Tracheal epithelial cell (primary cell): Measurements from ENCODE around the gene FOXL2NB. TPM values are rescaled to one million over a fixed set of nuclear protein-coding genes. Genes with fewer than 3 reads are reported as not detected.

Experiments
- total RNA-seq: library from RNA; depleted of rRNA; stranded (reverse); fragments of >200 nt; gene quantifications from 2 replicates; pipeline ENCODE4 v1.2.1, GENCODE V29; 2014

FOXL2NB gene
- 0.96 TPM in 1 of 2 replicates, not detected in the other for total RNA-seq

DNA sequence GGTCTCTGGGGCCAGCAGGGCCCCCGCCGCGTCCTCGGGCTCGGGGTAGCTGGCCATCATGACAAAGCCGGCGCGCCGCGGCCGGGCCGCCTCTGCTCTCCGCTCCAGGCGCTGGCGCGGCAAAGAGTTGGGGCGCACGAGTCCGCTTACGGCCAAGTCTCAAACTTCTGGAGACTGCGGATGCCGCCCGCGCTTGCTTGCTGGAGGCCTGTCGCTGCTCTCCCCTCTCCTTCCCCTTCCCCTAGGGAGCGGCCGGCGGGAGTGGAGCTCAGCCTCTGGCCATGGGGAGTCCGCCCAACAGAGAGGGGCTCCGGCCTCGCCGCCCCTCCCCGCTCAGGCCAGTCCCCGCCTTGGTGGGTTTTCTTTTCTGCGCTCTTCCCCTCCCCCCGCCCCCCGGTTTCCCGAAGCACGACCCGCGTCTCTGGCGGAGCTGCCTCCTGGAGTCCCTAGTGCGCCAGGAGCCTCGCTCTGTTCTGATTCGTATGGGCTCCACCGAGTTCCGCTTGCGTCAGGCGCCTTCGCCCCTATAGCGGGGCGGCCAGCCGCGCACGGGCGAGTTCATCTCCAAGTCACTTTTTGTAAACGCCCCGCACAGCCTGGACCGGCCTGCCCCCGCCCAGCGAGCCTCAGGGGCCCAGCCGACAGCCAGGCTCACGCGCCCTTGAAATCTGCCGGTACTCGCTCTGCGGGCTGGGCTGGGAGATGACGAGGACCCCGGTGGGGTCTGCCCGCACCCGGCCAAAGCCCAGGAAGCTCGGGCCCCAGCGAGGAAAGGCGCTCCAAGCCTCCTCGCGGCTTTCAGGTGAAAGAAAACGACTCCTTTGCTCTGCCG lies at the start of gene FOXL2NB, which contains the start of gene FOXL2:
TSS of gene FOXL2NB (plus strand) at position 555 of the 832 bp plus-strand sequence. CDS start at position 703, 148 bp downstream.
TSS of gene FOXL2 (minus strand) at position 475 of the 832 bp plus-strand sequence. CDS start at position 60, 415 bp downstream.

Other genes starting within 250 kb of the FOXL2NB start
- gene PIK3CB, start 112.3 kb upstream of the FOXL2NB start, total RNA-seq = 13.0 and 15.3 TPM in 2 replicates
- gene FOXL2, start 80 bp upstream of the FOXL2NB start, total RNA-seq = 0.24 TPM in 1 of 2 replicates, not detected in the other
- gene PRR23A, start 59.1 kb downstream of the FOXL2NB start, total RNA-seq = not detected in 2 replicates
- gene PRR23B, start 73.7 kb downstream of the FOXL2NB start, total RNA-seq = not detected in 2 replicates
- not detected in 2 replicates for gene PRR23C, start 97.7 kb downstream of the FOXL2NB start, total RNA-seq